HFF-Myc (cell line): Measurements from ENCODE around the gene ANKLE2.
A peak's percentile ranks its signal among the peaks of the same experiment; 100 is the strongest.
"Not testable (repeated sequence)": the region's sequence is repeated elsewhere in the genome, so short reads cannot be mapped to it uniquely, and the experiment has no call there.

Source experiments
- DNase-seq: peaks from one replicate; pipeline ENCODE4 v3.0.0-alpha.2; 2011; ENCODE audit warnings: low read depth; ENCODE audit errors: extremely low read depth
- H3K4me3 ChIP-seq: replicated peaks from 2 replicates; pipeline ENCODE4 v1.5.1; 2011; ENCODE audit warnings: low read depth, mild to moderate bottlenecking, control low read depth, low read length
- TF ChIP-seq, protein P1 (sequence below): IDR thresholded peaks from 2 replicates; pipeline ENCODE4 v1.5.1; 2012; ENCODE audit warnings: mild to moderate bottlenecking, low read depth, low read length, control low read depth; ENCODE audit errors: missing control alignments

ANKLE2 gene

DNA sequence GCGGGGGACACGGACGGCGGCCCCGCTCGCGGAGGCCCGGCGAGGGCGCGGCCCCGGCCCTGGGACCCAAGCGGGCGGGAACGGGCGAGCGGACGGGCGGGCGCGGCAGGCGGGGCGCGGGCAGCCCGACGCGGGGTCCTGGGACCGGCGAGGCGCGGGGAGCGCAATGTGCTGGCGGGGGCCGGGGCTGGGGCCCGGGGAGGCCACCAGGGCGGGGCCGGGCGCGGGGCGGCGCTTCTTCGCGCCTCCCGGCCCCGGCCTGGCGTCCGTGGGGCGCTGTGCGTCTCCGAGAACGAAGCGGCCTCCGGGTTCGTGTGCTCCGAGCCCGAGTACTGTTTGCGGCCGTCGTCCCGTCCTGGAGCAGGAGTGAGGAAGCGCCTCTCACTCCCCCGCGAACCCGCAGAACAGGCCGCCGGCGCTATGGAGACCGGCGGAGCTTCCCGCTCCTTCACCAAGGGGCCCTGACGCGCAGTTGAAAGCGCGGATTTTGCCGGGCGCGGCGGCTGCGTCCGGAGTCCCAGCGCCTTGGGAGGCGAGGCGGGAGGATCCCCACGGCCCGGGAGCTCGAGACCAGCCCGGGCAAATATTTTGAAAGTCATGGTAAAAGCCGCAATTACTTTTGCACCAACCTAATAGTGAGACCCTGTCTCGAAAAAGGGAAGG, 420 bp upstream of the ANKLE2 start:
- peak overlapping the region; percentile 63 for H3K4me3 ChIP-seq
- DNase-seq, result peak; percentile 48
- TF ChIP-seq, protein P1, sequence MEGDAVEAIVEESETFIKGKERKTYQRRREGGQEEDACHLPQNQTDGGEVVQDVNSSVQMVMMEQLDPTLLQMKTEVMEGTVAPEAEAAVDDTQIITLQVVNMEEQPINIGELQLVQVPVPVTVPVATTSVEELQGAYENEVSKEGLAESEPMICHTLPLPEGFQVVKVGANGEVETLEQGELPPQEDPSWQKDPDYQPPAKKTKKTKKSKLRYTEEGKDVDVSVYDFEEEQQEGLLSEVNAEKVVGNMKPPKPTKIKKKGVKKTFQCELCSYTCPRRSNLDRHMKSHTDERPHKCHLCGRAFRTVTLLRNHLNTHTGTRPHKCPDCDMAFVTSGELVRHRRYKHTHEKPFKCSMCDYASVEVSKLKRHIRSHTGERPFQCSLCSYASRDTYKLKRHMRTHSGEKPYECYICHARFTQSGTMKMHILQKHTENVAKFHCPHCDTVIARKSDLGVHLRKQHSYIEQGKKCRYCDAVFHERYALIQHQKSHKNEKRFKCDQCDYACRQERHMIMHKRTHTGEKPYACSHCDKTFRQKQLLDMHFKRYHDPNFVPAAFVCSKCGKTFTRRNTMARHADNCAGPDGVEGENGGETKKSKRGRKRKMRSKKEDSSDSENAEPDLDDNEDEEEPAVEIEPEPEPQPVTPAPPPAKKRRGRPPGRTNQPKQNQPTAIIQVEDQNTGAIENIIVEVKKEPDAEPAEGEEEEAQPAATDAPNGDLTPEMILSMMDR, result no peak

DNA sequence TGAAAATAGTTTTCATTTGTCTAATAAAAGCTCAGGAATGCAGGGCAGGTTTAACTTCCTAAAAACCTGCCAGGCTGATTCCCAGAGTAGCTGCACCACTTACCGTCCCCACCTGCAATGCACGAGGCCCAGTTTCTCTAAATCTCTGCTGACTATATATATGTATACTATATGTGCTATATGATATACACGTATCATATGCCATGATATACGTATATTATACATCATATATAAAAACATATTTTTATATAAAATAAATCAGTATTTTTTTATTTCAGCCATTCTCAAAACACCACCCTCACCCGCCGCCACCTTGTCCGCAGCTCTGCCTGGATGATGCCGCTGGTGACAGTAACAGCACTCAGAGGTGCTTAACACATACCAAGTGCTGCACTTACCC, 2.3 kb downstream of the ANKLE2 start:
- TF ChIP-seq, protein P1, result no peak

DNA sequence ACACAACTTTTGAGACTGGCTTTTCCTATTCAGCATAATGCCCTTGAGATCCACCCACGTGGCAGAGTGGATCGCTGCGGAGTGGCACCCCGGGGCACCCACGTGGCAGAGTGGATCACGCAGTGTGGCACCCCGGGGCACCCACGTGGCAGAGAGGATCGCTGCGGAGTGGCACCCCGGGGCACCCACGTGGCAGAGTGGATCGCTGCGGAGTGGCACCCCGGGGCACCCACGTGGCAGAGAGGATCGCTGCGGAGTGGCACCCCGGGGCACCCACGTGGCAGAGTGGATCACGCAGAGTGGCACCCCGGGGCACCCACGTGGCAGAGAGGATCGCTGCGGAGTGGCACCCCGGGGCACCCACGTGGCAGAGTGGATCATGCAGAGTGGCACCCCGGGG, 2.8 kb downstream of the ANKLE2 start:
- H3K4me3 ChIP-seq, DNase-seq: not testable (repeated sequence)

More for the DNA sequence above, 2.3 kb downstream of the ANKLE2 start:
- no peak for DNase-seq
- peak overlapping the region; percentile 86 for H3K4me3 ChIP-seq

DNA sequence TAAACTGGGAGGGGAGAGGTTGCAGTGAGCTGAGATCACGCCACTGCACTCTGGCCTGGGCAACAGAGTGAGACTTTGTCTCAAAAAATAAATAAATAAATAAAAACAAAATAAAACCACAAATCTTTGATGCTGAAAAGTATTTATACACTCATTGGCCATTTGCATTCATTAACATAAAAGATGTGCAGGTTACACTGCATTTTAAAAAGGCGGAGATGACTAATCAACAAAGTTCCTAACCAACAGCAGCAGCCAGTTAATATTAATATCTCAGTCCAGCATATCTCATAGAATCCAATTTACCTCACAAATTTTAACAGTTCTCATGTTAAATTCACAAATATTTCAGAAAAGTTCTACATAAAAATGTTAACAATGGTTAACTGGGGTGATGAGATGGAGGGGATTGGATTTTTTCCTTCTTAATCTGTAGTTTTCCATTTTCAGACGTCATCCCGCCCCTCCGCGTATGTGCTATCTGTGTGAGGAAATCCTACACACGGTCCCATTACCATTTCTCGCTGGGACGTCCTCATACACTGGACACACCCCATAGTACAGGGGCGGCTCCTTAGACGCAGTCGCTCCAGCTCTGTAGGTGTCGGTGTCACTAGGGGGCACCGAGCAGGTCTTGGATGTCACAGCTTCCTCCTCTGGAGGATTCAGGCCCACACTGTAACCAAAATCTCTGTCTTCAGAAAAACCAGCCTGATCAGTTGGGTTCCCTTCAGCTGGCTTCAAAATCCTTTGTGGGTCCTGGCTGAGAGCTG, 7.3 kb downstream of the ANKLE2 start:
- TF ChIP-seq, protein P1, result no peak
- DNase-seq, result no peak
- H3K4me3 ChIP-seq, result no peak overlapping the region

DNA sequence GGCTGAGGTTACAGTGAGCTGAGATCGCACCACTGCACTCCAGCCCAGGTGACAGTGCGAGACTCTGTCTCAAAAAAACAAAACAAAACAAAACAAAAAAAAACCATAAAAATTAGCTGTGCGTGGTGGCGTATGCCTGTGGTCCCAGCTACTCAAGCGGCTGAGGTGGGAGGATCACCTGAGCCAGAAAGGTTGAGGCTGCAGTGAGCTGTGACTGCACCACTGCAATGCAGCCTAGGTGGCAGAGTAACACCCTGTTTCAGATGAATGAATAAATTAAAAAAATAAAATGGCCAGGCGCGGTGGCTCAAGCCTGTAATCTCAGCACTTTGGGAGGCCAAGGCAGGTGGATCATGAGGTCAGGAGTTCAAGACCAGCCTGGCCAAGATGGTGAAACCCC, 8.0 kb downstream of the ANKLE2 start:
- H3K4me3 ChIP-seq, DNase-seq: not testable (repeated sequence)

DNA sequence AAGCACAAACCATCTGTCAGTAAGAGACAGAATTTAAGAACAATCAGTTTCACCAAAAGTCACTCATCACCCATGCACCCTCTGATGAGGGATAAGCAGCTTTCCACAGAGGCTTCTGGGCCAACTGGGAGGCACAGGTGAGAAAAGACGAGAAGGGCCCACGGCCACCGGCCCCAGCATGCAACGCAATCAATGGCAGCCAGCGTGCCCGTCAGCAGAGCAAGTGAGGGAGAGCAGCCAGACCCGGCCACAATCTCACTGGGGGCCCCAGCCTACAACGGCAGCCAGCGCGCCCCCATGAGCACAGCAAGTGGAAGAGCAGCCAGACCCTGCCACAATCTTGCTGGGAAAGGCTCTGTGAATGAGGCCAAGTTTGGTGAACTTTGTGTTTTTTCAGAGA, 13.3 kb downstream of the ANKLE2 start:
- TF ChIP-seq, protein P1, result no peak
- no peak for DNase-seq
- no peak overlapping the region for H3K4me3 ChIP-seq

DNA sequence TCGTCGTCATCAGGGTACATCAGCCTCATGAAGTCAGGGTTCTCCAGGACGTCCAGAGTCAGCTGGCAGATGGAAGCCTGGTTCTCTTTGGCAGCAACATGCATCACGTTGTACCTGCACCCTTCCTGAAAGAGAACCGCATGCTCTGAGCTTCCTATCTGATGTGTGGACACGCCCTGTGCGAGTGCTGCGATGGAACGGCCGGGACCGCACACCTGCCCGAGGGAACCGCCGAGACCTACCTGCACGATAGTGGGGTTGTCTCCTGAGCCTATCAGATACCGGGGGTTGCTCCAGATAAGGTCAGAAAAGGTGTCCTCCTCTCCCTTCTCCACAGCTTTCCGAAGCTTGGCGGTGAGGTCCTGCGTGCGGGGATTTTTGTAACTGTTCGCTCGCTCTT, 13.7 kb downstream of the ANKLE2 start:
- TF ChIP-seq, protein P1, result no peak
- DNase-seq, result no peak
- H3K4me3 ChIP-seq, result no peak overlapping the region
